ENCODE results near the gene GTF2H2C.

GRCh38 chr5:69510694-69511093 is 49.3 kb upstream of the GTF2H2C start:
- TF ChIP-seq CTCF (IDR thresholded peaks at IDR 0.05; ENCODE audit: low read depth, low read length) = no peak
- TF ChIP-seq POLR2A (IDR thresholded peaks at IDR 0.05; ENCODE audit: extremely low read depth, insufficient read length) = no peak

Measured in NB4 (cell line).